Measurements from ENCODE around the gene ETS1.

The ETS1 gene

DNA sequence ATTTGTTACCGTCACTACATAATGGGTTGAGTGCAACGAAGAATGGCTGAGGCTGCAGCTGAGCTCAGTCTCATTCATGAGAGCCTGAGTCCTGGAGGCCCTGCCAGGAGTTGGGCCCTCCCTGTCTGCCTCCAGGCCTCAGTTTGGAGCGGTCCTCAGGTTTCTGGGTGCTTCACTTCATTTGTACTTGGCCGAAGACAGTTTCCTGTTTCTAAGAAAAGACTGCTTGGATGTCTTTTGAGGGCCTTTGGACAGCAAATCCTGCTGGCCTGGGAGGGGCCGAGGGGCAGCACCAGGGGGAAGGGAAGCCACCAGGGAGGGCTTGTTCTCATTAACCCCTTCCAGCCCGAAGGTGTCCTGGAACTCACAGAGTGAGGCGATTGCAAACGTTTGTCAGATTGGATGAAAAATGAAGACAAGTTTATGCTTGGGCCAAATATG lies 163.1 kb downstream of the ETS1 start:
- no peak for DNase-seq (ENCODE audit: low spot score)

DNA sequence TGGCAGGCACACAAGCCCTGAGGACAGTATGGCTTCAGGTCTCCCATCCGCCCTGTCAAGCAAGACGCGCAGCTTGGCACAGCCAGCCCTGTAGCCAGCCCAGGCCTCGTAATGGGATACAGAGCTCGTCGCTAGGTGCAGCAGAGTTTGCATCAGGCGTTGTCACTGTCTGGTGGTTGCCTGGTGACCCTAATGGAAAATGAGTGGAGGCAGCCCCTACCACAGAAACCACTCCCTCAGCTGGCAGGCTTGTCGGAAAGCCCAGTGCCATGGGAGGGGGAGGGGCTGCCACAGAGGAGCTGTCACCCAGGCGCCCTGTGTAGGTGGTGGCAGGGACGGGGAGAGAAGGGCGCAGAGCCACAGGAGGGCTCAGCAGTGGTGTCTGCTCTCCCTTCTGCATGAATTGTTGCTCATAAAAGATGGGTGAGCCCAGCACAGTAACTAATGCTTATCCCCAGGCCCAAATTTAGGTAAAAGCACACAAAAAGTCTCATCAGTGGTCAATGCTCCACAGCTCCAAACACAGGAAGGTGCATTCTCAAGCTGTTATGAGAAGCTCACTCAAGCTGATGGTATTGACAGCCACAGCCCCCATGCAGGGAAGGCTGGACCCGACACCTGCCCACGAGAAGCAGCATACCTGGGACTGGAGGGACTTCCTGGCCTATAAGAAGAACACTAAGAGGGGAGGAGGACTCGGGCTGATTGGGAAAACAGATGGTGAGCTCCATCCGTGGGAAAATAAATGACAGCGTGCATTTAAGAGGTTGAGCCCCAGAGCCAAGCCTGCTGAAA lies 164.6 kb downstream of the ETS1 start:
- no peak for DNase-seq (ENCODE audit: low spot score)

DNA sequence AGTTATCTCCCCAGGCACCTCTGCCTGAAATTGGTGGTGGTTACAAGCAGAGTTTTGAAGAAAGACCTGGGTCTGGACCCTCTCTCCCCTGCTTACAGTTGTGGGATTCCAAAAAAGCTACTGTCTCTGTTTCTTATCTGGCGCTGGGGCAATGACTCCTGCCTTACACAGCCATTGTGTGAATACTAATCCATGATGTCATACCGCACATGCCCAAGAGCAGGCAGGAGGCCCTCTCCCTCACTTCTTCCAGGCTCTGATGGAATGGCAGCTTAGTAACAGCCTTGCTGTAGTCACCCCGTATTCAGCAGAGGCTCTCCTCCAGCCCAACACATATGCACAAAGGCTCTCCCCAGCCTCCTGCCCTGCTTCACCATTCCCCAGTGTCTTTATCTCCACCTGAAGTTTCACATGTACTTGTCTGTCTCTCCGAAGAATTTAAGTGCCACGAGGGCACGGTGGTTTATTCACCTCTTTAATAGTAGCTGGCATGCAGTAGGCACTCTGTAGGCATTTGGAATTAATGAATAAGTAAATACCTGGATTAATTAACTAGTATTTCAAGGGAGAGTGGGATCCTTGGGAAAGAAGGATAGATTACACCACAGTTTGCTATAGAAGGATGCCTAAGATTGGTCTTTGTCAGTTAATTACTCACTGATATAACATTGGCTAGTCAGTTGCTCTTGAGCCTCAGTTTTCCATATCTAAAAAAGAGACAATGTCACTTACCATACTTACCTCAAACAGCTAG lies 165.6 kb downstream of the ETS1 start:
- DNase-seq (ENCODE audit: low spot score), result no peak

DNA sequence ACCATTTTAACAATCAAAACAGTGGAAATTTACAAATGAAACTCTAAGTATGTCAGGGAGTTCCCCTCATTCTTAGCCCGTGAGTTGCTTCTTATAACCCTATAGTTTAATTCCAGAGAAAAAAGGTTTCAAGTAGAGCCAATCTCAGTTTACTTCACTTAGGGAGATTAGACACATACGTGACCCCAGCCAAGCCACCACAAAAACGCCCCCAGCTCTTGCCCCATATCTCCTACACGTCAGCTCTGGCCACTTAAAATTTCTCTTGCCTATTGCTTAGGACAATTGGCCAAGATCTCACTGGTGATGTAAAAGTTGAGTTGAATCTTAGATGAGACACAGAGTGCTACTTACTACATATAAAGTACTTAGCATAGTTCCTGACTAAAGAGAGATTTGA lies 166.4 kb downstream of the ETS1 start:
- no peak for DNase-seq (ENCODE audit: low spot score)

DNA sequence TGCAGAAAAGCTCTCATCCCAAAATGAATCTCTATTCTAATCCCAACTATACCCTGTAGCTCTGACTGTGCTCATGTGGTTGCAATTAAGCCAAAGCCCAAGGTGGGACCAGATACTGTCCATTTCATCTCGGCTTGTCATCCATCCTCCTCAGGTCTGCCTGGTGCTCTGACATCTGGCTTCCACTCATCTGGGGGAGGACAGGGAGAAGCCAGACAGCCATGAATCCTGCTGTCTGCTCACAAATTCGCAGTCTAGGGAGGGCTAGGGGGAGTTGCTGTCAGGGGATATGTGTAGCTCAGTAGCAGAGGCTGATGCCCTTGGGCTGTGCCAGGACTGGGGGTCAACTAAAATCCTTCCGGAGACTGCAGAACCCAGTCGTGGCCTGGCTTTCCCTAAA lies 167.1 kb downstream of the ETS1 start:
- DNase-seq (ENCODE audit: low spot score), result no peak

DNA sequence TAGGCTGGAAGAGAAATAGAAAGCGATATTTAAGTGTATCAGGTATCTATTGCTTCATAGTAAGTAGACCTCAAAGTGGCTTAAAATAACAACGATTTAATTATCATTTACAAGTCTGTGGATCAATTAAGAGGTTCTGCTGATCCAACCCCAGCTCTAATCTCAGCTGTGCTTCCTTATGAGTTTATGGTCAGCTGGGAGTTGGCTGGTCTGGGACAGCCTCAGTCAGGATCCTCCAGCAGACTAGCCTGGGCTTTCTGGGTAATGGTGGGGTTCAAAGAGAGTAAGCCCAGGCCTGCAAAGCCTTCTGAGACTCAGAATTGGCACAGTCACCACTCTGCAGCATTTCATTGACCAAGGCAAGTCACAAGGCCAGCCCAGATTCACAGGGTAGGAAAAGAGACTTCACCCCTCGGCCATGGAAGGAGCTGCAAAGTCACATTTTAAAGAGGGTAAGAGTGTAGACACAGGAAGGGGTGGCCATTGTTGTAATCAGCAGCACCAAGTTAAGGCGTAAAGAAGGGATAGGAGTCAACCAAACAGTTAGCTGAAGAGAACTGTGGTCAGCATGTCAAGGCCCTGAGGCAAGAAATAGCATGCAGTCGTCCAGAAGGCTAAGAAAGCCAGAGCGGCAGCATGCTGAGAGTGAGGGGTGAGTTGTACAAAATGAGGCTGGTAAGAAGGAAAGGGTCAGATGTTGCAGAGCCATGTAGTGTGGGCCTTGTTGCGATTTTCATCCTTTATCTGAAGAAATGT lies 168.2 kb downstream of the ETS1 start:
- DNase-seq (ENCODE audit: low spot score), result no peak

DNA sequence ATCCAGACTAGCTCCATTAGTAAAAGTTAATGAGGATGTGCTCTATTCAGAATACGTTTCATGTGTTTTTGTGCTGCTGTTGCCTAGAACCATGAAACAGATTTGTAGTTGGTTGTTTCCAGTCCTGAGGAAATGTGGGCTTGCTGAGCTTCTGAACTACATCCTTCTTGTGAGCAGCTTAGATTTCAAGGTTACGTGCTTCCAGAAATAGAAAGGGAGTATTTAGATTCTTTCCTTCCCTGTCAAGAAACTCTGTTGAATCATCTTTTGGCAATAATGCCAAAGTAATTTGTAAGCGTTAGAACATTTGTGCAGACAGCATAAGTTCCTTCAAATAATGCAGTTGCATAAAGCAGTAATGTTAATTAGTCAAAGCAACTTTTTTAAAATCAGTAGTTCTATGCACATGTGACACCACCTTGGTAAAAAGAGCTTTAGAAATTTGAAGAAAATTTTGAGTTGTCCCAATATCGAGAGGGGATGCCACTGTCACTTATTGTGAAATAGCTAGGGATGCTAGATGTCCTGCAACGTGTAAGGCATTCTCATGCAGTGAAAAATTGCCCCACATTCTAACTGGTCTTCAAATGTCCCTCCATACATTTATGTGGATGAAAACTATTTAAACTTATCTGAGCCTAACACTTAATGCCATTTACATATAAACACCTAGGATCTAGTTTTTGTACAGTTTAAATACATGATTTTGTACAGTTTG lies 169.6 kb downstream of the ETS1 start:
- no peak for DNase-seq (ENCODE audit: low spot score)

DNA sequence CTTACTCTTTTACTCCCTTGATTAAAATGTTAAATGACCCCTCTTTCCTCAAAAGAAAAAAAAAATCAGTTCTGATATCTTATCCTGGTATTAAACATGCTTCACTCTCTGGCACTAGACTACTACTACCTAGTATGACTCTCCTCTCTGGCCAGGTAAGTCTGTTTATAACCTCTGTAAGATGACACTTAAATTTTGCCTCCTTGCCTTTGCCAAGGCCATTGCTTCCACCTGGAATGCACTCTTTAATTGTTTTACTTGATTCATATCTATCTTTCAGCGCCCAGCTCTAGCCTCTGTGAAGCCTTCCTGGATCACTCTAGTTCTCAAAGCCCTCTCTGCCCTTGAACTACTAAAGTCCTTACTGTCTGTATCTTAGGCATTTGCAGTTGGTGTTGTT lies 170.4 kb downstream of the ETS1 start:
- DNase-seq (ENCODE audit: low spot score), result no peak

DNA sequence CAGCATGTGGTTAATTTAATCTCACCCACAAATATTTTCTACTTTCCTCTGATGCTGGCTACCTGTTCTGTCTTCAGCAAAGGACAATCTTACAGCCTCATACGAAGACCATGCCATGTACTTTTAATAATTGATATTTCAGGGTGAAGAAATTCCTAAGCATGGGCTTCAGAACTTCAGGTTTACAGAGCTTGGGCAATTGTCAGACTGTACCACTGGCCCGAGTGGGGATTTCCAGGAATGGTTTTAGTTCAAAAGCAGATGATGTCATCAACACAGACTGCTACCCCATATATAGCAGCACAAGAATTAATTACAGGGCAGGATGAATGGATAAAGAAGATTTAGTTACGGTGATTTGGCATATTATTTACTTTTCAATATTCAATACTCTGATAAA lies 171.8 kb downstream of the ETS1 start:
- DNase-seq (ENCODE audit: low spot score), result no peak

DNA sequence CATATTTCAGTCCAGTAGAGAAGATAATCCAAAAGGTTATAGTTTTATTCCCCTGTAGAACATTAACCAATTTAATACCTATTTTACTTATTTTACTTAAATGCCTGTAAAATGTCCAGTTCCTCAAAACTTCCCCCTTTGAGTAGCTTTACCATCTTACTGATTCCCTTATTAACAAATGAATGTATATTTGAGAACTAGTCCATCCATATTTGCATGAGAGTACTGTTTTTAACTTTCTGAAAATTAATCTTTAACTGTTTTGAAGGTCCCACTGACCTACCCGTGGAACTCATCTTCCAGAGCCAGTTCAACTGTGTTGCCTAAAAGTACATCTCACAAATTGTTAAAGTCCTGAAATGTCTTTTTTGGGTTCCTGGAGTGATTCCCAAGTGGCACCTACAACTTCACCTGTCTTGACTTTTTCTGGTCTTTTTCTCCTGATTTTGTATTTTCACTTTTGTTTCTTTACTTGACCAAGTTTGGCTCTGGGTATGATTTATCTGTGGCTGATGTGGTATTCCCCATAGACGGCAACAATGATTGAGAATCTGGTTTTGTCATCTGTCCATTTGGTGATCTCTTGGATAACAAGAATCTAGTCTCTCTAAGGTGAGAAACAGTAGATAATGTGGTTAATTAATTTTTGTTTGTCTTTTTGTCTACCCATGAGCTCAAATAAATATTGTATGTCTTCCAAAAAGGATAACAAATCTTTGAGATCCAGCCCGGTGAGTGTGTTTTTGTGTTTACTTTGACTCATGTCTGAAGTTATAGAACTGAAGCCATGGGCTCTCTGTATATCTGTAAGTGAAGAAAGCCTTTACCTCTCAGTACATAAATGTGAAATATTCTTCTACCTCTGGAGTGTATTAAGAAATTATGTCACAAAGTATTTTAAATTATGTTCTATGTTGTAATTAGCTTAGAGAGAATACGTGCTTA lies 174.2 kb downstream of the ETS1 start:
- no peak for DNase-seq (ENCODE audit: low spot score)

DNA sequence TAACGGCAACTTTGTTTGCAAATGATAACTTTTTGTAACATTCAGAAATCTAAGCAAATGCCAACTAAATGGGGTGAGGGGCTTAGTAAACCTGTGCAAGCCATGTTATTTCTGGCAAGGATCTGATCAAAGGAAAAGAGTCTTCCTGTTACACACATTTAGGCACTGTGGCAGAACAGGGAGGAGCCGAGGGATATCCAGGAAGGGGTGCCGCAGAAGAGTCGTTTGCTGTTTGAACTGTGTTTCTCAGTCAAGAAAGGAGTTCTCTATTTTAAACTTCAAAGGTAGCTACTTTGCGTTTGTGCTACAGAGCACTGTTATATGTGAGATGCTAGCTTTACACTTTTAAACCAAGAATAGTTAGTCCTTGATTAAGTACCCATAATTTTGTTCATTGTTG lies 175.5 kb downstream of the ETS1 start:
- no peak for DNase-seq (ENCODE audit: low spot score)

DNA sequence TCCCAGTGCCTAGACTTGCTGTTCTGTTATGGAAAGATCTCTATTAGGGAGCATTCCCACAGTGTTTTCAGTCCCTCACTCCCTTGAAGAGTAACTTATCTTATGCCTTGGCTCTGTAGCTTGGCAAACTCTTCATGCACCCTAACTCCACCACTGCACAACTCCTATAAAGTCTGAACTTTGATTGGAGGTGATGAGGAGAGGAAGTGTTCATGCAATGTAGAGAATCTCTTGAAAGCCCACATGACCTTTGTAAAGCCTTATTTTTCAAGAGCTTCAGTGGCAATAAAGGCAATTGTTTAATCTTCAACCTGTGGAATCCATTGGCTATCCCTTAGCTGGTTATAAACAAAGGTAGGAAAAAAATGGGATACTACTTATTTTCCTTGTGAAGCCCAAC lies 176.2 kb downstream of the ETS1 start:
- DNase-seq (ENCODE audit: low spot score), result no peak

DNA sequence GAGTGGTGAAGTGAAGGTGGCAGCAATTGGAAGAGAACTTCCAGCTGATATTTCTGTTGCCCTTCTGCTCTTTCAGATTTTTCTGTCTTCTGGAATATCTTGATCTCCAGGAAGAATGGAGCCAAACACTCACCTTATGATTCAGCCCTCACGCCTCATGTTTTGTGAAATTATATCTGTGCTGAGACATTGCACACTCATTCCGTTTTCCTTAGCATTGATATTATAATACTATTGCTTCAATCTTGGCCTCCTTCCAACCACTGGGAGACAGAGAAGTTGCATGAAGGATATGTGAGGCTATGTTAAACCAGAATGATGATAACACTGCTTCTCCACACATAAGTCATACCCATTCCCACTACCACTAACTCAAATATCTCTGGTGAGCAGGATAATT lies 177.9 kb downstream of the ETS1 start:
- no peak for DNase-seq (ENCODE audit: low spot score)
